Loucy (cell line): ENCODE data around the gene USH1C.

ENCODE experiments used
- H2AFZ ChIP-seq: fragments of 200-600 bp; sonication (generic); 2 replicates; pipeline ENCODE4 v1.6.0; 2016; ENCODE audit warnings: antibody characterized with exemption, mild to moderate bottlenecking, low read length, moderate library complexity
- H3F3A ChIP-seq: fragments of 200-600 bp; 2 replicates; pipeline ENCODE4 v1.6.0; 2016; ENCODE audit warnings: antibody characterized with exemption, low read depth, mild to moderate bottlenecking
- H3K27me3 ChIP-seq: fragments of 200-600 bp; sonication (generic); 2 replicates; pipeline ENCODE4 v1.6.1; 2014; ENCODE audit warnings: low read length, mild to moderate bottlenecking; ENCODE audit not compliant: insufficient read depth, poor library complexity, severe bottlenecking
- H3K36me3 ChIP-seq: fragments of 200-600 bp; sonication (generic); 2 replicates; pipeline ENCODE4 v1.6.1; 2016; ENCODE audit warnings: low read length; ENCODE audit not compliant: insufficient read depth
- H3K4me1 ChIP-seq: fragments of 200-600 bp; sonication (generic); 2 replicates; pipeline ENCODE4 v1.5.1; 2014; ENCODE audit warnings: low read length, mild to moderate bottlenecking; ENCODE audit not compliant: insufficient read depth, poor library complexity, severe bottlenecking
- H3K4me2 ChIP-seq: fragments of 200-600 bp; sonication (generic); 2 replicates; pipeline ENCODE4 v1.6.0; 2014; ENCODE audit warnings: antibody characterized with exemption, low read length, low read depth, mild to moderate bottlenecking; ENCODE audit not compliant: poor library complexity, severe bottlenecking
- H3K4me3 ChIP-seq: fragments of 200-600 bp; sonication (generic); 2 replicates; pipeline ENCODE4 v1.5.1; 2014; ENCODE audit warnings: low read length, mild to moderate bottlenecking, mixed read lengths; ENCODE audit not compliant: poor library complexity, severe bottlenecking
- H3K79me2 ChIP-seq: fragments of 200-600 bp; sonication (generic); 2 replicates; pipeline ENCODE4 v1.6.1; 2014; ENCODE audit warnings: low read length; ENCODE audit not compliant: insufficient read depth
- H3K9ac ChIP-seq: fragments of 200-600 bp; sonication (generic); 2 replicates; pipeline ENCODE4 v1.6.0; 2014; ENCODE audit warnings: mild to moderate bottlenecking, low read depth, low read length, moderate library complexity; ENCODE audit not compliant: poor library complexity, severe bottlenecking
- H3K9me2 ChIP-seq: fragments of 200-600 bp; sonication (generic); replicated peaks from 2 replicates; pipeline ENCODE4 v1.6.1; 2016; ENCODE audit warnings: low read depth, low read length, mixed read lengths
- H3K9me3 ChIP-seq: fragments of 200-600 bp; sonication (generic); 2 replicates; pipeline ENCODE4 v1.6.1; 2014; ENCODE audit warnings: mild to moderate bottlenecking, antibody characterized with exemption, low read length, low read depth; ENCODE audit not compliant: insufficient read depth
- H4K20me1 ChIP-seq: fragments of 200-600 bp; sonication (generic); 2 replicates; pipeline ENCODE4 v1.6.0; 2014; ENCODE audit warnings: antibody characterized with exemption, low read length, mild to moderate bottlenecking; ENCODE audit not compliant: insufficient read depth, poor library complexity, severe bottlenecking
- CTCF ChIP-seq: fragments of 200-600 bp; sonication (generic); conservative IDR thresholded peaks from 2 replicates; pipeline ENCODE4 v1.5.1; 2014; ENCODE audit warnings: mild to moderate bottlenecking, antibody characterized with exemption, low read length
- EZH2phosphoT487 ChIP-seq: fragments of 200-600 bp; IDR thresholded peaks from 2 replicates; pipeline ENCODE4 v1.6.1; 2018; ENCODE audit warnings: antibody characterized with exemption, mild to moderate bottlenecking, moderate library complexity, borderline replicate concordance

USH1C gene

DNA sequence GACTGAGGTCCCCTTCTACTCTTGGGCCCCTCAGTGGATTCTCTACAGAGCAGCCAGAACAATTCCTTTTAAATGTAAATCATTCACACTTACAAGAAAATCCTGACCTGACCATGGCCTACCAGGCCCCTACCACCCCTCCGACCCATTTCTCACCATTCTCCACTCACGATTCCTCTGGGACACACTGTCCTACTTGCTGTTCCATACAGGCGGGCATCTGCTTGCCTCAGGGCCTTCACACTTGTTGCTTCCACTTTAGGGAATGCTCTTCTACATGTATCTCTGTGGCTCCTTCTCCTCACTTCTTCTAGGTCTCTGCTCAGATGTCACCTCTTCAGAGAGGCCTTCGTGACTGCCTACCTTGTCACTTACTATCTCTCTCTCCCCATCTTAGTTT, 3.4 kb downstream of the USH1C start:
- Histone ChIP-seq H3K79me2 (no peaks in the 10 kb centered on the region), H2AFZ (no peak overlapping the region), H3K4me2 (no peak overlapping the region), H3K9me3 (no peaks in the 10 kb centered on the region), H3K36me3 (no peaks in the 10 kb centered on the region), H3K9ac (no peak overlapping the region), H3K9me2 (no peaks in the 10 kb centered on the region), H3K4me3 (no peak overlapping the region), H4K20me1 (no peaks in the 10 kb centered on the region), H3K27me3 (no peaks in the 10 kb centered on the region), H3K4me1 (no peaks in the 10 kb centered on the region), H3F3A (no peaks in the 10 kb centered on the region)
- no peak for TF ChIP-seq CTCF
- no peak for TF ChIP-seq EZH2phosphoT487

GRCh38 chr11:17538731-17539130, 5.5 kb downstream of the USH1C start:
- Histone ChIP-seq H3K9me2 (no peaks in the 10 kb centered on the region), H3K9me3 (no peaks in the 10 kb centered on the region), H3K4me3 (no peak overlapping the region), H3K4me1 (no peaks in the 10 kb centered on the region), H3K36me3 (no peaks in the 10 kb centered on the region), H3K9ac (no peak overlapping the region), H3K27me3 (no peaks in the 10 kb centered on the region), H2AFZ (no peak overlapping the region), H4K20me1 (no peaks in the 10 kb centered on the region), H3K79me2 (no peaks in the 10 kb centered on the region), H3K4me2 (no peak overlapping the region), H3F3A (no peaks in the 10 kb centered on the region)
- no peak for TF ChIP-seq EZH2phosphoT487
- no peak for TF ChIP-seq CTCF

GRCh38 chr11:17538054-17538453, 6.2 kb downstream of the USH1C start:
- H3K4me2 ChIP-seq = no peak overlapping the region
- H3K27me3 ChIP-seq = no peaks in the 10 kb centered on the region

More at GRCh38 chr11:17538054-17538453, 6.2 kb downstream of the USH1C start:
- no peaks in the 10 kb centered on the region for H3K4me1 ChIP-seq
- H3F3A ChIP-seq = no peaks in the 10 kb centered on the region
- H3K36me3 ChIP-seq = no peaks in the 10 kb centered on the region
- H4K20me1 ChIP-seq = no peaks in the 10 kb centered on the region
- no peaks in the 10 kb centered on the region for H3K9me3 ChIP-seq
- no peak overlapping the region for H3K4me3 ChIP-seq
- no peaks in the 10 kb centered on the region for H3K9me2 ChIP-seq
- H2AFZ ChIP-seq = no peak overlapping the region
- H3K79me2 ChIP-seq = no peaks in the 10 kb centered on the region
- no peak overlapping the region for H3K9ac ChIP-seq
- TF ChIP-seq EZH2phosphoT487 = no peak
- no peak for TF ChIP-seq CTCF
